ENCODE measurements around the gene BIK. TPM values are rescaled to one million over a fixed set of nuclear protein-coding genes. Genes with fewer than 3 reads are reported as not detected.

Gene BIK
- total RNA-seq, 1 donor from 2014 or later = 0.97 TPM

DNA sequence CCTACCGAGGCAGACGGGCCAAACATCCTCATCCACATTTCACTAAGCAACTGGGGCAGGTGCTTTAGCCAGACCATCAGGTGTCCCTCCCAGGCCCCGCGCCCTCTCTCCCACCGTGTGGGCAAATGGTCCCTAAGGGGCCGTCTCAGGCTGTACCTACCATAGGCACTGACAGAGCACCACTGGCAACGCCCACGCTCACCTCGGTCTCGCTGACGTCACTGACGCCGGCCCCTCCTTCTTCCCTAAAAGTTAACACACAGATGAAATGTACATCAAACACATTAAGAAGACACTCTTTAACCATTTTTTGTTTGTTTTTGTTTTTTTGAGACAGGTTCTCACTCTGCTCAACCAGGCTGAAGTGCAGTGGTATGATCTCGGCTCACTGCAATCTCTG lies 30.8 kb upstream of the BIK start:
- peaks cover 1% of the 10 kb centered on the region for H3K27me3 Mint-ChIP-seq (ENCODE audit: unreplicated experiment)
- H3K9me3 Mint-ChIP-seq (ENCODE audit: unreplicated experiment) = no peaks in the 10 kb centered on the region
- no peak overlapping the region for H3K4me3 Mint-ChIP-seq (ENCODE audit: unreplicated experiment)
- no peak for DNase-seq (ENCODE audit: low spot score)
- H3K36me3 Mint-ChIP-seq (ENCODE audit: low read depth, unreplicated experiment) = peaks cover 3% of the 10 kb centered on the region
- no peak overlapping the region for H3K27ac Mint-ChIP-seq (ENCODE audit: unreplicated experiment)
- TF ChIP-seq, protein P1, sequence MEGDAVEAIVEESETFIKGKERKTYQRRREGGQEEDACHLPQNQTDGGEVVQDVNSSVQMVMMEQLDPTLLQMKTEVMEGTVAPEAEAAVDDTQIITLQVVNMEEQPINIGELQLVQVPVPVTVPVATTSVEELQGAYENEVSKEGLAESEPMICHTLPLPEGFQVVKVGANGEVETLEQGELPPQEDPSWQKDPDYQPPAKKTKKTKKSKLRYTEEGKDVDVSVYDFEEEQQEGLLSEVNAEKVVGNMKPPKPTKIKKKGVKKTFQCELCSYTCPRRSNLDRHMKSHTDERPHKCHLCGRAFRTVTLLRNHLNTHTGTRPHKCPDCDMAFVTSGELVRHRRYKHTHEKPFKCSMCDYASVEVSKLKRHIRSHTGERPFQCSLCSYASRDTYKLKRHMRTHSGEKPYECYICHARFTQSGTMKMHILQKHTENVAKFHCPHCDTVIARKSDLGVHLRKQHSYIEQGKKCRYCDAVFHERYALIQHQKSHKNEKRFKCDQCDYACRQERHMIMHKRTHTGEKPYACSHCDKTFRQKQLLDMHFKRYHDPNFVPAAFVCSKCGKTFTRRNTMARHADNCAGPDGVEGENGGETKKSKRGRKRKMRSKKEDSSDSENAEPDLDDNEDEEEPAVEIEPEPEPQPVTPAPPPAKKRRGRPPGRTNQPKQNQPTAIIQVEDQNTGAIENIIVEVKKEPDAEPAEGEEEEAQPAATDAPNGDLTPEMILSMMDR (IDR thresholded peaks at IDR 0.05; ENCODE audit: unreplicated experiment) = no peak
- H3K4me1 Mint-ChIP-seq (ENCODE audit: unreplicated experiment) = no peaks in the 10 kb centered on the region

DNA sequence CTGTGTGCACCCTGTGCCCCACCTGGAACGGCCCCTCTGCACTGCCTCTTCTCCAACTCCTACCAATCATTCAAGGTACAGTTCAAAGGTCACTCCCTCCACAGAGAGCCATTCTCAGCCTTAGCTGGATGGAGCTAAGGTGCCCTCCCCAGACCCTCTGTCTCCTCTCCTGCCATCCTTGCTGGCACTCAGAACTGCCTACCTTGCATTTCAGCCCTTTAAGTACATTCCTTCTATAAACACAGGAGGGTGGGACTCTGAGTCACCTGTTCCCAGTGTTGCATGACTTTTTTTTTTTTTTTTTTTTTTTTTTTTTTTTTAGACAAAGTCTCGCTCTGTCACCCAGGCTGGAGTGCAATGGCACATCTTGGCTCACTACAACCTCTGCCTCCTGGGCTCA lies 29.9 kb upstream of the BIK start:
- Mint-ChIP-seq H3K27me3 (ENCODE audit: unreplicated experiment) (peaks cover under 1% of the 10 kb centered on the region), H3K4me3 (ENCODE audit: unreplicated experiment) (no peak overlapping the region), H3K9me3 (ENCODE audit: unreplicated experiment) (no peaks in the 10 kb centered on the region), H3K4me1 (ENCODE audit: unreplicated experiment) (no peaks in the 10 kb centered on the region), H3K36me3 (ENCODE audit: low read depth, unreplicated experiment) (peaks cover 5% of the 10 kb centered on the region), H3K27ac (ENCODE audit: unreplicated experiment) (no peak overlapping the region)
- TF ChIP-seq, protein P1 (IDR thresholded peaks at IDR 0.05; ENCODE audit: unreplicated experiment) = no peak
- DNase-seq (ENCODE audit: low spot score) = no peak

DNA sequence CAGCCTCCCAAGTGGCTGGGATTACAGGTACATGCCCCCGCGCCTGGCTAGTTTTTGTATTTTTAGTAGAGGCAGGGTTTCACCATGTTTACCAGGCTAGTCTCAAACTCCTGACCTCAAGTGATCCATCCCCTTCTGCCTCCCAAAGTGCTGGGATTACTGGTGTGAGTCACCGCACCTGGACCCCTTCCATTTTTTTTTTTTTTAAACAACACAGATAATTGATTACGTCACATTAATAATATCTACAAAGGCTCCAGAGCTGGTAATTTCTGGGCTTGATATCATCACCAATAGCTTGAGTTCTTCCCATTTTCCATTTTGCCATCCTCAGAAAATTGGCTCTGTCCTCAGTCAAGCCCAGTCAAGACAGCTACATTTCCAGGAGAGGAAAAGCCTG lies 28.6 kb upstream of the BIK start:
- no peak for DNase-seq (ENCODE audit: low spot score)
- TF ChIP-seq, protein P1 (IDR thresholded peaks at IDR 0.05; ENCODE audit: unreplicated experiment) = no peak
- H3K4me1 Mint-ChIP-seq (ENCODE audit: unreplicated experiment) = no peaks in the 10 kb centered on the region
- no peak overlapping the region for H3K4me3 Mint-ChIP-seq (ENCODE audit: unreplicated experiment)
- no peaks in the 10 kb centered on the region for H3K27me3 Mint-ChIP-seq (ENCODE audit: unreplicated experiment)
- no peaks in the 10 kb centered on the region for H3K9me3 Mint-ChIP-seq (ENCODE audit: unreplicated experiment)
- no peak overlapping the region for H3K27ac Mint-ChIP-seq (ENCODE audit: unreplicated experiment)
- peaks cover 10% of the 10 kb centered on the region for H3K36me3 Mint-ChIP-seq (ENCODE audit: low read depth, unreplicated experiment)

DNA sequence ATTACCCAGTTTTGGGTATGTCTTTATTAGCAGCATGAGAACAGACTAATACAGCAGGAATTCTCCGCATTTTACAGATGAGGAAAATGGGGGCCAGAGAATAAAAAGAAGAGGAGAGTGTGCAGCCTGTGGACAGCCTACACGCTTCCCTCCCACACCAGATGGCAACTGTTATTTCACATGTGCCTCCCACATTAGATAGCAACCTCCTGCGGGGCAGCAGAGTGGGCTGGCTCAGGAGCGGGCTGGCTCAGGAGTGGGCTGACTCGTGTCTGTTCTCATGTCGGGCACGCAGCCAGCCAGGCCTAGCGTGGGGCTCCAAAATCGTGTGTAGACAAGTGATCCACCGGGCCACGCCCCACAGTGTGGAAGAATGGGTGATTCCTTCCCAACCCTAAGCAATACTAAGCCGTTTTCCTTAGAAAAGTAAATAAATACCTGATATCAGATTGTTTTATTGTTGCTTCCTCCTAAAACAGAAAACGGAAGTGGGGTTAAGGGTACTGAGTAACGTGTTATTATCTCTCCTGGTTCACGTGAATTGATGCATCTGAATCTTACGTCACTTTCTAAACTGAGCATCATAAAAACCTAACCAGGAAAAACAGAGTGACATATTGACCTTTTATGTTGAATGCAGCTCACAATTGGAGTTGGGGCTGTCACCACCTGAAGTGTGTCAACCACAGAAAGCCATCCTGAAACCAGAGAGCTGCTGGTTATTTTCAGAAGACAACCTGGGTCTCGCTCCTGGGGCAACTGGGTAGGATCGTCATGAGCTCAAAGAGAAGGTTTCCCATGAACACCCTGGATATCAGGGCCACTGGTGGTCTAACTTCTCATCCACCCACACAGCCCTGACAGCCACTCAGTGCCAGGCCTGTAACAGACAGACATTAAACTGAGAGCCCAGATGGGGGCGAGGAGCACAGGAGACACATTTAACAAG lies 24.6 kb upstream of the BIK start:
- Mint-ChIP-seq H3K27ac (ENCODE audit: unreplicated experiment) (no peak overlapping the region), H3K36me3 (ENCODE audit: low read depth, unreplicated experiment) (peaks cover 12% of the 10 kb centered on the region), H3K27me3 (ENCODE audit: unreplicated experiment) (no peaks in the 10 kb centered on the region), H3K4me1 (ENCODE audit: unreplicated experiment) (peaks cover 3% of the 10 kb centered on the region), H3K9me3 (ENCODE audit: unreplicated experiment) (no peaks in the 10 kb centered on the region), H3K4me3 (ENCODE audit: unreplicated experiment) (peak overlapping the region; percentile 29)
- DNase-seq (ENCODE audit: low spot score) = no peak
- TF ChIP-seq, protein P1 (IDR thresholded peaks at IDR 0.05; ENCODE audit: unreplicated experiment) = no peak

DNA sequence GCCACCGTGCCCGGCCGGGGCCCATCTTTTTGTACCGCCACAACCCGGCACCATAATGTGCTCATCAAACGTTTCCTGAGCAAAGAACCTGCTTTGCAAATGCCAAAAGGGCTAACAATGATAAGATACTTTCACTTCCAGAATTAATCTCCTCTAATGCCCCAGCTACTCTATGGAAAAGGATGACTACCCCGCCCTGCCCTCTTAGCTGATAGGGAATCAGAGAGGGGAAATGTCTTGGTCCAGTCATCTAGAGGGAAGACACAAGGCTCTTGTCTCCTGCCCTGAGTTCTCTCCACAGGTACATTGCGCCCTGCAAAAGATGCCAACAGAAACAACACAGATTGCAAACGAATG lies 21.9 kb upstream of the BIK start:
- H3K9me3 Mint-ChIP-seq (ENCODE audit: unreplicated experiment) = no peaks in the 10 kb centered on the region
- no peak for DNase-seq (ENCODE audit: low spot score)
- H3K36me3 Mint-ChIP-seq (ENCODE audit: low read depth, unreplicated experiment) = peaks cover 12% of the 10 kb centered on the region
- TF ChIP-seq, protein P1 (IDR thresholded peaks at IDR 0.05; ENCODE audit: unreplicated experiment) = no peak
- no peaks in the 10 kb centered on the region for H3K27me3 Mint-ChIP-seq (ENCODE audit: unreplicated experiment)
- peak overlapping the region; percentile 92 for H3K4me3 Mint-ChIP-seq (ENCODE audit: unreplicated experiment)
- peaks cover 3% of the 10 kb centered on the region for H3K4me1 Mint-ChIP-seq (ENCODE audit: unreplicated experiment)
- H3K27ac Mint-ChIP-seq (ENCODE audit: unreplicated experiment) = peak overlapping the region; percentile 1
